ENCODE data around the gene RASSF7.

RASSF7 gene

GRCh38 chr11:579830-580601, 19.2 kb downstream of the RASSF7 start:
- in situ Hi-C loops (cut with HindIII; ENCODE audit: low sequenced_read_pairs): no loop called here

GRCh38 chr11:581342-581741, 20.6 kb downstream of the RASSF7 start:
- in situ Hi-C loops (cut with HindIII; ENCODE audit: low sequenced_read_pairs): no loop called here

DNA sequence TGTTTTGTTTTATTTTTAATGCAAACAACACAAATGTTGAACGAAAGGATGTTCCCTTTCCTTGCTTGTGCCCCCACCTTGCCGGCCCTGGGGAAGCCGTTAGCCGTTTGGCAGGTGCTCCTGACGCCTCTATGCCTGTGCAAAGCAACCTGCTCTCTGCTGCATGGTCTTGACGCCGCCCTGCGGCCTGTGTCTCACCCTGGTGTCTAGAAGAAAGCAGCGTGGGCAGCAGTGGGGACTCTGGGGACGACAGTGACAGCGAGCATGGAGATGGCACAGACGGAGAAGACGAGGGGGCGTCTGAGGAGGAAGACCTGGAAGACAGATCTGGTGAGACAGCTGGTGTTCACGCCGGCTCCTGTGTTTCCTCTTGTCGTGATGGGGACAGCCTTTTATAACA, 21.0 kb downstream of the RASSF7 start:
- in situ Hi-C loops (cut with HindIII; ENCODE audit: low sequenced_read_pairs): no loop called here

DNA sequence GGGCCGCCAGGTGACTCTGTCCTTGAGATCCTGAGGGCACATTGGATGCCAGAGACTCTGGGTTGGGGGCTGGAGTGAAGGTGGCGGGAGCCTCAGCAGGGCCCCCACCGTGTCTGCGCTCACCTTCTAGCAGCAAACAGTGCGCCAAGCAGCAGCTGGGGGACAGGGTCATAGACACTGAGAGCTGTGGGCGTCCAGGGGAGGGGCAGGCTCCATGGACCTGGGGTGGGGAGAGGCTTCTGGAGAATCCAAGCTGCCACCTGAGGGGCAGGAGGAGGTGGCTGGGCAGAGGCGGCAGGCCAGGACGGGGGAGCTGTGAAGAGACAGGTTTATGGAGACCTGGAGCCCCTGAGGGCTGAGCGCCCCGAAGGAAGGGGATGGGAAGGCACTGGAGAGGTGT, 23.5 kb downstream of the RASSF7 start:
- in situ Hi-C loops (cut with HindIII; ENCODE audit: low sequenced_read_pairs): no loop called here

DNA sequence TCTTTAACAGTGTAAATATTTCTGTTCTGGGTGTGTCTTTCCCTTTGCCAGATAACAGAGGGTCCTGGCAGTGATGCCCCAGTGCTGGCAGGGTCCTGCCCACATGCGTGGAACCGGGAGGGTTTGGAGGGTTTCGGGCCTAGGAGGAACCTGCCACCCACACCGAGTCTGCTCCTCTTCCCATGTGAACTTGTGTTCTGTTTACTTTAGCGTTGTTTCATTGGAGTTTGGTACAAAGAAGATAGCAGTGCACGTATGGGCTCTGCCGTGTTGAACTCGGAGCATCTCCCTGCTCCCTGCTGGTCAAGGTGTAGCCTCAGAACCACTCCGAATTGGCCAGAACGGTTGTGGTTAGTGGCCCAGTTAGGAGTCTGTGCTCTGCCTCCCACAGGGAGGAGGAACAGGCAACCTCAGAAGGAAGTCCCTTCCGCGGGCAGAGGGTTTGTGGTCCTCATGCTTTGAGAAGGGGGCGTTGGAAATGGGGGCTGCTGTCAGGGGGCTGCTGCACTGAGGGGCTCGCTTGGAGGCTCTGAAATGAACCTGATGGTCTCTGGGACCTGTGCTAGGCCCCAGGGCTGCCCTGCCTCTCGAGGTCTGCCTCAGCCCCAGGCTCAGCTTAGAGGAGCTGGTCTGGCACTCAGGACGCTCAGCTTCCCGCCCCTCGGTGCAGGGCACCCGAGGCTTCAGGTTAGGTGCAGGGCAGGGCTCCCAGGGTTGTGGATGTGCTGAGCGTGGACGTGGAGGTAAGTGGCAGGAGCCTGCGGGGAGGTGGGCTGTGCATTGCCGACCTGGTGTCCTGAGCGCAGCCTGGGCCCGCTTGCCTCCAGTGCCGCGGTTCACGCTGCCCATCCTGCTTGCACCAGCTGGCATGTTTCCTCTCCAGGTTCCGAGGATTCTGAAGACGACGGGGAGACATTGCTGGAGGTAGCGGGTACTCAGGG, 25.9 kb downstream of the RASSF7 start:
- in situ Hi-C loops (cut with HindIII; ENCODE audit: low sequenced_read_pairs): no loop called here

- in situ Hi-C loops (cut with HindIII; ENCODE audit: low sequenced_read_pairs): no loop called here
Measured at GRCh38 chr11:587546-587945, 26.8 kb downstream of the RASSF7 start.

DNA sequence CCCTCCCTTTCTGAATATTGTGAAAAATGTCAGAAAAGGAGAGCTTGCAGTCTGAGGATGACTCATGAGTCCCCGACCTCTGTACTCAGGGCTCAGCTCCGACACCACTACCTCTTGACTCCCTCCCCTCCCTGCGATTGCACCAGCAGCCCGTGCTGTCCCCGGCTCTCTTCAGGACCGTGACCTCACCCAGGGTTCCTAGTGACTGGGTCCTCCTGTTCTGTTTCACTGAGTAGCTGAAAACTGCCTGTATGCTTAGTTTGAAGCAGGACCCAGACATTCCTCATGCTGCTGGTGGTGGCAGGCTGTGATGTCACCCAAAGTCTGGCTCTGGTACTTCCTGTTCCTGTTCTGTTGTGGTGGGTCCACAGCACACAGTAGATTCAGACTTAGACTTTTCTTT, 27.2 kb downstream of the RASSF7 start:
- in situ Hi-C loops (cut with HindIII; ENCODE audit: low sequenced_read_pairs): no loop called here

- in situ Hi-C loops (cut with HindIII; ENCODE audit: low sequenced_read_pairs): no loop called here
Measured at GRCh38 chr11:589798-590197, 29.0 kb downstream of the RASSF7 start.

DNA sequence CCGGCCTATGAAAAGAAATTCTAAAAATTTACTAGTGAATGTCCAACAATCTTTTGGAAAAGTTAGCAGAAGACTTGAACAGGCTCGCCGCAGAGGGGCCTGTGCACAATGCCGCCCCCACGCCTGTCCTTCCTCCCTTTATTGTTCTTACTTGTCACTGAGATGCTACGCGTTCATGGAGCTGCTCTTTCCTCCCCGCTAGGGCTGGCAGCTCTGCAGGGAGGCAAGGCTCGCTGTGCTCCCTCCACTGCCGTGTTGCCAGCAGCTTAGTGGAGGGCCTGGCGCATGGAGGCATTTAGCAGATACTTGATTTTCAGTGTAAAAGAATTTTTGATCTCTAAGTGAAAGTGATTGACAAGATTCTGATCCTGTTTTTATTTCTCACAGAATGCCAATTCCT, 30.2 kb downstream of the RASSF7 start:
- in situ Hi-C loops (cut with HindIII; ENCODE audit: low sequenced_read_pairs): no loop called here

- in situ Hi-C loops (cut with HindIII; ENCODE audit: low sequenced_read_pairs): no loop called here
Measured at GRCh38 chr11:592501-592900, 31.7 kb downstream of the RASSF7 start.

DNA sequence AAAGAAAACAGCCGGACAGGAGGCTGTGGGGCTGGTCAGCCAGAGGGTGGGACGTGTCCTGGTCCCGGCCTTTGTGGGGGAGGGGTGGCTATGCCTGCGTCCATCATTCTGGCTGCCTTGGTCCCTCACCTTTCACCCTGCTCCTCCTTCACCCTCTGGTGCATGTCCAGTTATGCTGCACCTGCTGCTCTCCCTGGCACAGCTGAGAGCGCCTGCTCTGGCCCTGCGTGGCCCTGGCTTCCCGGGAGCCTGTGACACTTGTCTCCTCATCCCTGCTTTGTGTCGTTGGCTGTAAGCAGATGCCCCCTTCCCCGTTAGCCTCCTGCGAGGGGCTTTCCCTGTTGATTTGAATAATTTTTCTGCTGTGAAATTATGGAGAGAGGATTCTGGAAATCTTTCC, 32.1 kb downstream of the RASSF7 start:
- in situ Hi-C loops (cut with HindIII; ENCODE audit: low sequenced_read_pairs): no loop called here

DNA sequence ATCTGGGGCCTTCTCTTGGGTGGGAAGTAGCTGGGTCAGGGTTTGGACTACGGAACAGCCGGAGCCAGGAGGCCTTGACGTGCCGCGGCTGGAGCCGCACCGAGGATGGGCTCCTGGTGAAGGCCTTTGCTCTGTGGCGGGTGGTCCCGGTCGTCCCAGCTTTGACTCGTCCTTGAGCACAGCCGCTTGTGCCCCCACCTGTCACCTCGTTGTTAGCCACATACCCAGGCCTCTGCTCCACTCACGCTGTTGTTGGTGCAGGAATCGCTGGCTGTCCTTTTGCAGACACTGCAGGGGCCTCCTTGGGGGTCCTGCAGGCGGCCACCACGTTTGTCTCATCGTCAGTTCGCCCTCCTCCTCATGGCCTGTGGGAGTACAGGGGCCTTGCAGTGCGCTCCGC, 32.6 kb downstream of the RASSF7 start:
- in situ Hi-C loops (cut with HindIII; ENCODE audit: low sequenced_read_pairs): no loop called here

DNA sequence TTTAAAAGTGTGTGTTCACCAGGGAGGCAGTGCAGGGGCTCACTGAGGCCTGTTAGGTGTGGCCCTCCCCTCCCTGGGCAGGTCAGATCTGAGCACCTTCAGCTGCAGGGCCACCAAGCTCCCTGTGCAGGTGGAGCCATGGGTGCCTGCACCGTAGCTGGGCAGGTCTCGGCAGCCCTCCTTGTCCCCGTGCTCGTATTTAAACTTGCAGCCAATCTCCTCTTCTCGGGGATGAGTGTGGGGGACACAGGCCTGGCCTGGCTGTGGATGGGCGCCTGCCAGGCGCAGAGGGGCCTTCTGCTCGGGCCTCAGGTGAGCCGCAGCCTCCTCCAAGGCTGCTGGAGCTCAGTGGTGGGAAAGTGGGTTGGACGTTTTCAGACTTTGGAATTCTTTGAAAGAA, 34.6 kb downstream of the RASSF7 start:
- in situ Hi-C loops (cut with HindIII; ENCODE audit: low sequenced_read_pairs): no loop called here

GRCh38 chr11:596374-596773, 35.6 kb downstream of the RASSF7 start:
- in situ Hi-C loops (cut with HindIII; ENCODE audit: low sequenced_read_pairs): no loop called here

- in situ Hi-C loops (cut with HindIII; ENCODE audit: low sequenced_read_pairs): no loop called here
Measured at GRCh38 chr11:597166-597725, 36.5 kb downstream of the RASSF7 start.

DNA sequence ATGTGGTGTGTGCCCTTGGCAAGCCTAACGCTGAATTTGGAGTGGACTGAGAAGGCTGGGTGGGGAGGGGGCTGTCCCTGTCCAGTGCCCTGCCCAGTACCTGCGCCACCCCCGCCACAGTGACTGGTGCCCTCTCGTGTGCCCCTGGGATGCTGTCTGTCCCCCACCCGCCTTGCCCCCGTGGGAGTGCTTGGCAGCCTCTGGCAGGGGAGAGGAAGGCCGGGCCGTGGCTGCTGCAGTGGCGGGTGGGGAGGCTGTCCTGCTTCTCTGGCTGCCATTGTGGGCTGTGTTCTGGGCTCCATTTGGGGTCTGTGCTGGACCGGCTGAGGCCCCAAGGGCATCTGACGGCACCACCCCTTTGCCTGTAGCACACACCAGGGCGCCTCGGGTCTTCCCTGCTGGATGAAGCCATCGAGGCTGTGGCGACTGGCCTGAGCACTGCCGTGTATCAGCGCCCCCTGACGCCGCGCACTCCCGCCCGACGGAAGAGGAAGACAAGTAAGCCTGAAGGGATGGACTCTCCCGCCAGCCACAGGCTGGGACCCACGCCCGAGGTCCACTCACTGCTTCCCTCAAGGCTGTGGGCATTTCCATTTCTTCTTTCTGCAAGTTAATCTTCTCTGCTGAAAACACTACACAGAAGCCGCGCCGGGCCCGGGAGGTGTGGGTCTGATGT, 37.4 kb downstream of the RASSF7 start:
- in situ Hi-C loops (cut with HindIII; ENCODE audit: low sequenced_read_pairs): no loop called here

GRCh38 chr11:601573-602245, 40.9 kb downstream of the RASSF7 start:
- in situ Hi-C loops (cut with HindIII; ENCODE audit: low sequenced_read_pairs): no loop called here

GRCh38 chr11:603154-603553, 42.4 kb downstream of the RASSF7 start:
- in situ Hi-C loops (cut with HindIII; ENCODE audit: low sequenced_read_pairs): no loop called here

- in situ Hi-C loops (cut with HindIII; ENCODE audit: low sequenced_read_pairs): no loop called here
Measured at GRCh38 chr11:605286-606129, 44.7 kb downstream of the RASSF7 start.

GRCh38 chr11:606245-606644, 45.5 kb downstream of the RASSF7 start:
- in situ Hi-C loops (cut with HindIII; ENCODE audit: low sequenced_read_pairs): no loop called here

All from endothelial cell of hepatic sinusoid (primary cell).